ENCODE measurements around the gene UBQLNL. TPM values are rescaled to one million over a fixed set of nuclear protein-coding genes. Genes with fewer than 3 reads are reported as not detected.

UBQLNL gene
- total RNA-seq, 4 donors from 2014 or later: 0.26 to 3.6 (median 1.9) TPM; not detected in 1

DNA sequence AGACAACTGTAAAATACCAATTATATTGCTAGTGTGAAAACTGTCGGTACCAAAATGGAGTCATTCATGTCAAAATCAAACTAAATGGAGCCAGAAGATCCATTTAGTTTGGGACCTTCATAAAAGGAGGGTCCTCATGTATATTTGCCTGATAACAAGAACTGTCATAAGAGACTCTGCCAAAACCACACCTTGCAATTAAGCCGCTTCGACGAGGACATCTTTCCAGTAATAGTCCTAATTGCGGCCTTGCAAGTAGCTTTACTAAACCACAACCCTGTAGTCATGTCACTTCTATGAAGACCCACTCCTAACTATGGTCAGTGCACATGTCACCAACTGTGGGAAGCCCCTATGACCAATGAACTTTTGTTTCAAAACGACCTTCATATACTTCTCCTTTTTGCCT, 16.1 kb downstream of the UBQLNL start:
- H3K27ac ChIP-seq: no peak overlapping the region
- no peaks in the 10 kb centered on the region for H3K4me1 ChIP-seq
- WGBS: 85% methylated on average over 6 of the region's 6 CpGs
- no peaks in the 10 kb centered on the region for H3K9me3 ChIP-seq
- no peak overlapping the region for H3K4me3 ChIP-seq
- DNase-seq (ENCODE audit: low spot score in 2 of 2): no peak
- TF ChIP-seq POLR2A (IDR thresholded peaks at IDR 0.05) (no peak), EP300 (IDR thresholded peaks at IDR 0.05) (no peak), CTCF (IDR thresholded peaks at IDR 0.05) (no peak), POLR2AphosphoS5 (IDR thresholded peaks at IDR 0.05) (no peak)
- H3K27me3 ChIP-seq: no peaks in the 10 kb centered on the region
- H3K36me3 ChIP-seq: no peaks in the 10 kb centered on the region

- H3K9me3 ChIP-seq: no peaks in the 10 kb centered on the region
- H3K27me3 ChIP-seq: no peaks in the 10 kb centered on the region
- WGBS: 69% methylated on average over 2 of the region's 2 CpGs
- H3K27ac ChIP-seq: no peak overlapping the region
- TF ChIP-seq CTCF (IDR thresholded peaks at IDR 0.05) (no peak), POLR2A (IDR thresholded peaks at IDR 0.05) (no peak), EP300 (IDR thresholded peaks at IDR 0.05) (no peak), POLR2AphosphoS5 (IDR thresholded peaks at IDR 0.05) (no peak)
- no peaks in the 10 kb centered on the region for H3K36me3 ChIP-seq
- DNase-seq (ENCODE audit: low spot score in 2 of 2): no peak
- no peak overlapping the region for H3K4me3 ChIP-seq
- H3K4me1 ChIP-seq: no peaks in the 10 kb centered on the region
Measured at GRCh38 chr11:5499671-5500070, 16.8 kb downstream of the UBQLNL start.

DNA sequence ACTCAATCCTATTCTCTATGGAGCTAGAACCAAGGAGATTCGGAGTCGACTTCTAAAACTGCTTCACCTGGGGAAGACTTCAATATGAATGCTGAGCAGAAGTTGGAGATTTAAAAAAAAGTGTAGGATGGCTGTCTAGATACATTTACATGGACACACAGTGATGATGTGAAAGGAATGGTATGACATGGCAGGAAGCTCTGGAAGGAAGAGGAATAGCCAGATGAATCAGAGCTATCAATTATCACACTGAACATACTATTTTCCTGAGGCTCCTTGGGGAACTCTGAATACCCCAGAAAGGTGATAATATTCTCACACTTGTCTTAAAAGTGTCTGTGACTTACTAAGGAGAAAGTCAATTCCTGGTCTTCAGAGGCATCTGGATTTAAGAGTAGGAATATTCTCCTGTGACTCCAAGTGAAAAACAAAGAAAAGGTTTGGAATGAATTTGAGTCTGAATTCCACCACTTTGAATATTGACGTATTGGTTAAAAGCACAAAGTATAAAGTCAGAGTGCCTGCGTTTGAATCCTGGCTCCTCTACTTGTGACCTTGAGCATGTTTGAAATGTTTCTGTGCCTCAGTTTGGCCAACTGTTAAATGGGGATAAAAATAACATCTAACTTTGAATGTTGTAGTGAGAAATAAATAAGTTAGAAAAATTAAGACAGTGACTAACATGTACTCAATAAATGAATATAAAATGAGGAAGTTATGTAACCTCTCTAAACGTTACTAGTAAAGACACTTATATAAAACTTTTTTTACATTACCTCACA, 26.7 kb downstream of the UBQLNL start:
- TF ChIP-seq POLR2A (IDR thresholded peaks at IDR 0.05) (no peak), EP300 (IDR thresholded peaks at IDR 0.05) (no peak), CTCF (IDR thresholded peaks at IDR 0.05) (no peak), POLR2AphosphoS5 (IDR thresholded peaks at IDR 0.05) (no peak)
- WGBS: 54% methylated on average over 5 of the region's 5 CpGs
- H3K27ac ChIP-seq: no peak overlapping the region
- H3K9me3 ChIP-seq: no peaks in the 10 kb centered on the region
- no peak for DNase-seq (ENCODE audit: low spot score in 2 of 2)
- no peaks in the 10 kb centered on the region for H3K27me3 ChIP-seq
- no peaks in the 10 kb centered on the region for H3K4me1 ChIP-seq
- H3K36me3 ChIP-seq: no peaks in the 10 kb centered on the region
- H3K4me3 ChIP-seq: no peak overlapping the region

- Histone ChIP-seq H3K4me3 (no peak overlapping the region), H3K27ac (no peak overlapping the region), H3K36me3 (no peaks in the 10 kb centered on the region), H3K9me3 (no peaks in the 10 kb centered on the region), H3K27me3 (no peaks in the 10 kb centered on the region), H3K4me1 (no peaks in the 10 kb centered on the region)
- DNase-seq (ENCODE audit: low spot score in 2 of 2): no peak
- 81% methylated on average over 4 of the region's 4 CpGs for WGBS
- TF ChIP-seq POLR2A (IDR thresholded peaks at IDR 0.05) (no peak), POLR2AphosphoS5 (IDR thresholded peaks at IDR 0.05) (no peak), EP300 (IDR thresholded peaks at IDR 0.05) (no peak), CTCF (IDR thresholded peaks at IDR 0.05) (no peak)
Measured at GRCh38 chr11:5488798-5489399, 27.6 kb downstream of the UBQLNL start.

DNA sequence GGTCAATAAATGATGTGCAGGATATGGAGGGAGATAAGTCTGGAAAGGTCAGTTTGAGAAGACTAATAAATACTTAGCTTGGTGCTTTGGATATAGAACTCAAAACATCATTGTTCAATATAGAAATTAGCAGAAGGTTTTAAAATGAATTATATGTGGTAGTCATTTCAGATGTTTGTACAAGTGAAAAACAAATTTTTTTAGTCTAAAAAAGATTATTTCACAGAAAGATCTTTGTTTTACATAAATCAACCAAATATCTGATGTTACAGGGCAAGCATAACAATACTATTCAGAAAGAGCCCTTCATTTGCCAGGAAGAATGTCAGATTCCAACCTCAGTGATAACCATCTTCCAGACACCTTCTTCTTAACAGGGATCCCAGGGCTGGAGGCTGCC, 28.1 kb downstream of the UBQLNL start, which contains the start of gene OR52D1:
Gene OR52D1 (plus strand): TSS at position 301 of the 400 bp plus-strand sequence. CDS start 22 bp downstream, at position 323.
- no peak within 1 kb of the TSS for H3K27ac ChIP-seq
- H3K4me3 ChIP-seq: no peak within 1 kb of the TSS
- no peaks in the 10 kb centered on the region for H3K27me3 ChIP-seq
- H3K9me3 ChIP-seq: no peaks in the 10 kb centered on the region
- TF ChIP-seq EP300 (IDR thresholded peaks at IDR 0.05): no peak
- no peak for TF ChIP-seq POLR2AphosphoS5 (IDR thresholded peaks at IDR 0.05)
- TF ChIP-seq POLR2A (IDR thresholded peaks at IDR 0.05): no peak
- TF ChIP-seq CTCF (IDR thresholded peaks at IDR 0.05): no peak
- H3K4me1 ChIP-seq: no peaks in the 10 kb centered on the region
- no peaks in the 10 kb centered on the region for H3K36me3 ChIP-seq
- DNase-seq (ENCODE audit: low spot score in 2 of 2): no peak

All from suprapubic skin (tissue), 4 donors.